AG04449 (cell line): Measurements from ENCODE around the gene ANO9.

Experiments
- CTCF ChIA-PET: fragments of 350-600 bp; formaldehyde crosslinking; extraction: SDS; loops from one replicate; lab custom pipeline; 2021; ENCODE audit warnings: antibody characterized with exemption; lab: Yijun Ruan, JAX
- POLR2A ChIA-PET: fragments of 400-600, 350-600 bp; formaldehyde crosslinking; extraction: SDS; loops from one replicate; lab custom pipeline; 2020; ENCODE audit warnings: antibody characterized with exemption, inconsistent platforms; lab: Yijun Ruan, JAX
- DNase-seq: peaks from one replicate; pipeline ENCODE4 v3.0.0-alpha.2; 2010; ENCODE audit warnings: low read depth, low spot score
- H3K4me3 ChIP-seq: 2 replicates; pipeline ENCODE4 v1.5.1; 2011; ENCODE audit warnings: low read depth, mild to moderate bottlenecking, control low read depth, low read length
- TF ChIP-seq, protein P1 (sequence below): IDR thresholded peaks from one replicate; pipeline ENCODE4 v1.5.1; 2011; ENCODE audit warnings: mild to moderate bottlenecking, moderate library complexity, low read length, control low read depth, inconsistent platforms; ENCODE audit not compliant: insufficient read depth; ENCODE audit errors: missing control alignments

Gene ANO9, protein sequence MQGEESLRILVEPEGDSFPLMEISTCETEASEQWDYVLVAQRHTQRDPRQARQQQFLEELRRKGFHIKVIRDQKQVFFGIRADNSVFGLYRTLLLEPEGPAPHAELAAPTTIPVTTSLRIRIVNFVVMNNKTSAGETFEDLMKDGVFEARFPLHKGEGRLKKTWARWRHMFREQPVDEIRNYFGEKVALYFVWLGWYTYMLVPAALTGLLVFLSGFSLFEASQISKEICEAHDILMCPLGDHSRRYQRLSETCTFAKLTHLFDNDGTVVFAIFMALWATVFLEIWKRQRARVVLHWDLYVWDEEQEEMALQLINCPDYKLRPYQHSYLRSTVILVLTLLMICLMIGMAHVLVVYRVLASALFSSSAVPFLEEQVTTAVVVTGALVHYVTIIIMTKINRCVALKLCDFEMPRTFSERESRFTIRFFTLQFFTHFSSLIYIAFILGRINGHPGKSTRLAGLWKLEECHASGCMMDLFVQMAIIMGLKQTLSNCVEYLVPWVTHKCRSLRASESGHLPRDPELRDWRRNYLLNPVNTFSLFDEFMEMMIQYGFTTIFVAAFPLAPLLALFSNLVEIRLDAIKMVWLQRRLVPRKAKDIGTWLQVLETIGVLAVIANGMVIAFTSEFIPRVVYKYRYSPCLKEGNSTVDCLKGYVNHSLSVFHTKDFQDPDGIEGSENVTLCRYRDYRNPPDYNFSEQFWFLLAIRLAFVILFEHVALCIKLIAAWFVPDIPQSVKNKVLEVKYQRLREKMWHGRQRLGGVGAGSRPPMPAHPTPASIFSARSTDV

DNA sequence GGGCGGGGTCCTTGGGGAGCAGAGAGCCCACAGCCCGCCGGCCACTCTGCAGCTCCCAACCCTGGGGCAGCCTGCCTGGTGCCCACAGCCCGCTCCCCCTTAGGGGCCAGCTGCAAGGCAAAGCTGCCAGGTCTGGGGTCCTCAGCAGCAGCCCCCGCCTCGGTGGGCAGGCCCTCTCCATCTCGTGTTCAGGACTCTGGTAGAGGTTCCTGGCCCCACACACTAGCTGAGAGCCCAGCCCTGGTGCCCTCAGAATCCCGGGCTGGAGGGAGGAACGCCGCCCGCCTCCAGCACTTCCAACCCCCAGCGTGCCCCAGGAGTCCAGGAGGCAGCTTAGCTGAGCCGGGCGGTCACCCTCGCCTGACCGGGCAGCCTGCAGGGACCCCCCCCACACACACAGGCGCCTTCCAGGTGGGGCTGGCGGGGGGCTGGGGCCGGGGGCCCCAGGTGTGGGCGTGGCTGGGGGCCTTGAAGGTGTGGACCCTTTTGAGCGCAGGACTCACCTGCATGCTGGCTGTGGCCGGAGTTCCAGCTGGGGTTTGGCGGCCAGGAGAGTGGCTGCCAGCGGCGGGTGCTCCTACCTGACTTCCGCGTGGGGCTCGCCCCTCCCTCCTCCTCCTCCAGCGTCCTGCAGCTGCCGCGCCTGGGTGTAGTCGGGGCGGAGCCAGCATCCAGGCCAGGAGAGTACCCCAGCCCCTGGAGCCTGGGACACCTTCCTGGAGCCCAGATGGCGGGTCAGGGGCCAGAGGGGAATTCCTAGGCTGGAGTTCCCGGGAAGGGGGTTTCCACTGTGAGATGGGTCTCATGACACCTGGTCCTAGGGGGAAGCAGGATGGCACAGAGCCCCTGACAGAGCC, at the start of gene ANO9:
TSS of gene ANO9 (minus strand) at position 594 of the 857 bp plus-strand sequence. CDS start at position 509, 85 bp downstream.
- CTCF ChIA-PET: interaction anchor here (0.7 to 3.8 kb wide), 2 partner anchors 8 to 235 kb away, joined by 3 to 39 read pairs; partner anchors contain the start of gene PTDSS2
- no peak for DNase-seq

DNA sequence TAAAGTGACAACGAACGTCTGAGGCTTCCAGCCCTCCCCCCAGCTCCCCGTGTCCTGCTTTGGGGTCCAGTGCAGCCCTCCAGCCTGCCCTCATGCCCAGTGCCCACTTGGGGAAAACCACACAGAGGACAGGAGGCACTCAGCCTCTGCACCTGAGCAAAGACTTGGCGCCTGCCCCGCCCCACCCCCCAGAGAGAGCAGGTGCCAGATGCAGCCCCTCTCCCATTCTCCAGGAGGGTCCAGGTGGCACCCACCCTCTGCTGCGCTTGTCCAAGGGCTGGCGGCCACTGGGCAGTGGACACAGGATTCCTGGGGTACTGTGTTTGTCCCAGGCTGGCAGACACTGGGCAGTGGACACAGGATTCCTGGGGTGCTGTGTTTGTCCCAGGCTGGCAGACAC, 49.5 kb upstream of the ANO9 start:
- DNase-seq: no peak
- TF ChIP-seq, protein P1, sequence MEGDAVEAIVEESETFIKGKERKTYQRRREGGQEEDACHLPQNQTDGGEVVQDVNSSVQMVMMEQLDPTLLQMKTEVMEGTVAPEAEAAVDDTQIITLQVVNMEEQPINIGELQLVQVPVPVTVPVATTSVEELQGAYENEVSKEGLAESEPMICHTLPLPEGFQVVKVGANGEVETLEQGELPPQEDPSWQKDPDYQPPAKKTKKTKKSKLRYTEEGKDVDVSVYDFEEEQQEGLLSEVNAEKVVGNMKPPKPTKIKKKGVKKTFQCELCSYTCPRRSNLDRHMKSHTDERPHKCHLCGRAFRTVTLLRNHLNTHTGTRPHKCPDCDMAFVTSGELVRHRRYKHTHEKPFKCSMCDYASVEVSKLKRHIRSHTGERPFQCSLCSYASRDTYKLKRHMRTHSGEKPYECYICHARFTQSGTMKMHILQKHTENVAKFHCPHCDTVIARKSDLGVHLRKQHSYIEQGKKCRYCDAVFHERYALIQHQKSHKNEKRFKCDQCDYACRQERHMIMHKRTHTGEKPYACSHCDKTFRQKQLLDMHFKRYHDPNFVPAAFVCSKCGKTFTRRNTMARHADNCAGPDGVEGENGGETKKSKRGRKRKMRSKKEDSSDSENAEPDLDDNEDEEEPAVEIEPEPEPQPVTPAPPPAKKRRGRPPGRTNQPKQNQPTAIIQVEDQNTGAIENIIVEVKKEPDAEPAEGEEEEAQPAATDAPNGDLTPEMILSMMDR: no peak
- no peak overlapping the region for H3K4me3 ChIP-seq
- CTCF ChIA-PET: no interaction called here
- POLR2A ChIA-PET: no interaction called here

More for the DNA sequence above, at the start of gene ANO9:
- TF ChIP-seq, protein P1: no peak
- POLR2A ChIA-PET: no interaction called here
- no peak within 1 kb of the TSS for H3K4me3 ChIP-seq

DNA sequence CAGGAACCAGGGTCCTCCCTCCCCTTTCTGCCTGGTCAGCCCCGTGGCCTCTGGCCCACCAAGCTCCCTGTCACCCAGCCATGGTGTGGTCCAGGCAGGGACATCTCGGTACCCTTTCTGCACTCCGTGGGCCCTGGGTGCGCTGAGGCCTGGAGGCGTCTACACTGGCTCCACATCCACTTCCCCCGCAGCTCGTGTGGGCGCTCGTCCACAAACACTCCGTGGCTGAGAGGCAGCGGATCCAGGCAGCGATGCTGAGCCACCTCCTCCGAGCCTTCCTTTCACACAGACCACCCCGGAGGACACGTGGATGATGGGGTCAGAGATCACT, 49.1 kb upstream of the ANO9 start:
- ChIA-PET POLR2A (no interaction called here), CTCF (no interaction called here)
- DNase-seq: no peak
- TF ChIP-seq, protein P1: no peak
- no peak overlapping the region for H3K4me3 ChIP-seq

DNA sequence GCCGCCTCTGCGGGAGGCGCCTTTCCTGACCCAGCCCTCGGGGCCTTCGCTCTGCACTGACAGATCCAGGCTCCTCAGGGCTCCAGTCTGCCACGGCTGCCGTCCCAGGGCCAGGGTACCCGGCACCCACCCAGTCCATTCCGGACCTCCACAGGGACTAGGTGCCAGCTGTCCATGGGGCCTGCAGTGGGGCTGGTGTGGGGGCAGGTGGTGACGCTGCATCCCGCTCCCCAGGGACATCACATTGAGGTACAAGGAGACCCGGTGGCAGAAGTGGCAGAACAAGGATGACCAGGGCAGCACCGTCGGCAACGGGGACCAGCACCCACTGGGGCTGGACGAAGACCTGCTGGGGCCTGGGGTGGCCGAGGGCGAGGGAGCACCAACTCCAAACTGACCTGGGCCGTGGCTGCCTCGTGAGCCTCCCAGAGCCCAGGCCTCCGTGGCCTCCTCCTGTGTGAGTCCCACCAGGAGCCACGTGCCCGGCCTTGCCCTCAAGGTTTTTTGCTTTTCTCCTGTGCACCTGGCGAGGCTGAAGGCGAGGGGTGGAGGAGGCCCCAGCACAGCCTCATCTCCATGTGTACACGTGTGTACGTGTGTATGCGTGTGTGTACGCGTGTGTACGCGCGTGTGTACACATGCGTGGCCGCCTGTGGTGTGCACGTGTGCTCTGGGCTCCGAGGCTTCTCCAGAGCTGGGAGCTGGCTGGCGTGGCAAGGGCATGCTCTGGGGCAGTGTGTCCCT, 48.5 kb upstream of the ANO9 start:
- ChIA-PET CTCF (no interaction called here), POLR2A (no interaction called here)
- TF ChIP-seq, protein P1: no peak
- DNase-seq: no peak
- no peak overlapping the region for H3K4me3 ChIP-seq

DNA sequence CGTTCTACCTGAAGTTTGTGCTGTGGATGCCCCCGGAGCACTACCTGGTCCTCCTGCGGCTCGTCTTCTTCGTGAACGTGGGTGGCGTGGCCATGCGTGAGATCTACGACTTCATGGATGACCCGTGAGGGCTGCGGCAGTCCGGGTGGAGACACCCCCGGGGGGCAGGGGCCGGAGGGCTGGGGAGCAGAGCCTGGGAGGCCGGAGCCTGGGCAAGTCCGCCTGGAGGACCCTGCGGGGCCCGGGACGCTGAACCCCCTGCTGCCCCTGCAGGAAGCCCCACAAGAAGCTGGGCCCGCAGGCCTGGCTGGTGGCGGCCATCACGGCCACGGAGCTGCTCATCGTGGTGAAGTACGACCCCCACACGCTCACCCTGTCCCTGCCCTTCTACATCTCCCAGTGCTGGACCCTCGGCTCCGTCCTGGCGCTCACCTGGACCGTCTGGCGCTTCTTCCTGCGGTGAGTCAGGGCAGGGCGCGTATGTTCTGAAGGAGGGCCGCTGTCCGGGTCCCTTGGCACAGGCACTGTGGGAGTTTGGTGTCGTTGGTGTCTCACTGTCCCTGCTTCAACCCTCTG, 47.9 kb upstream of the ANO9 start:
- DNase-seq: no peak
- ChIA-PET POLR2A (no interaction called here), CTCF (no interaction called here)
- TF ChIP-seq, protein P1: no peak
- H3K4me3 ChIP-seq: no peak overlapping the region
